GM23338 (cell line): ENCODE results near the gene TMTC2.

Experiments used
- CREB1 ChIP-seq: fragments of 250-450 bp; sonication (Bioruptor Pico); IDR thresholded peaks from 2 replicates; pipeline ENCODE4 v1.5.0; 2020; ENCODE audit warnings: low read depth, mild to moderate bottlenecking, moderate library complexity
- EZH2 ChIP-seq: fragments of 200-600 bp; sonication (generic); IDR thresholded peaks from one replicate; pipeline ENCODE4 v1.8.0; 2017; ENCODE audit warnings: antibody characterized with exemption, mild to moderate bottlenecking, low read depth; ENCODE audit not compliant: unreplicated experiment
- EZH2phosphoT487 ChIP-seq: fragments of 200-600 bp; sonication (generic); IDR thresholded peaks from one replicate; pipeline ENCODE4 v1.8.1; 2018; ENCODE audit warnings: antibody characterized with exemption; ENCODE audit not compliant: unreplicated experiment
- JUNB ChIP-seq: IDR thresholded peaks from one replicate; pipeline ENCODE4 v1.6.1; 2016; ENCODE audit warnings: antibody characterized with exemption; ENCODE audit not compliant: unreplicated experiment
- NANOG ChIP-seq: IDR thresholded peaks from 2 replicates; pipeline ENCODE4 v1.6.1; 2016; ENCODE audit warnings: antibody characterized with exemption, borderline replicate concordance
- POLR2AphosphoS5 ChIP-seq: IDR thresholded peaks from 2 replicates; pipeline ENCODE4 v1.6.1; 2016; ENCODE audit warnings: antibody characterized with exemption, low read depth
- ZNF114 ChIP-seq: fragments of 250-450 bp; sonication (Bioruptor Pico); IDR thresholded peaks from 2 replicates; pipeline ENCODE4 v1.5.0; 2020; ENCODE audit warnings: mild to moderate bottlenecking, moderate library complexity
- TF ChIP-seq, protein P1 (sequence below), 2 experiments: fragments of 200-600 bp in 1 of 2; sonication (generic) in 1 of 2; conservative IDR thresholded peaks; 2 replicates each; pipeline versions ENCODE4 v1.5.1 to v1.6.1; 2016 to 2017; ENCODE audit warnings: antibody characterized with exemption in 2 of 2, low read depth in 2 of 2, mild to moderate bottlenecking in 2 of 2, moderate library complexity in 1 of 2
- TF ChIP-seq, protein P2 (sequence below): IDR thresholded peaks from one replicate; pipeline ENCODE4 v1.6.1; 2018; ENCODE audit warnings: antibody characterized with exemption; ENCODE audit not compliant: unreplicated experiment

DNA sequence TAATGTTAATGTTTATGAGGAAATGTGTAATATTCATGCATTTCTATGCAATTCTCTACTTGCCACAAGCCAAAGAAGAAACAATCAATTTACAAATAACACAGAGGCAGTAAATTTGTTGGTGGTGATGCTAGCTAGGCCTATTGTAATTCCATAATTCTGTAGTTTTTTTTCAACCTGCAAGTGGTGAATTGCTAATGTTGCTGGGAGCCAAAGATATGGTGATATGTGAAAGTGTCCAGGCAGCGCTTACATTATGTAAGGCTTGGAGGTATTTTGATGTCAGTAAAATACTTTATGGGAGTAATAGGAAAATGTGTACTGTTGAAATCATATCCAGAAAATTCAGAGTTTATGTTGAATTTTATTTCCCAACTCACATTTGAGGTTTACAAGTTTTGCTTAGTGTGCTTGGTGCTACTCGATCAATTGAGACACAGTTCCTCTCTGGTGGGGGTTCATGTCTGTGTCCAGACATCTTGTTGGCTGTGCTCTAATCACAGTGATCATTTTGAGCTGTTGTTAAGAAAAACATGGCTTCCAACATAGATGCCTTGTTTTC, 23.2 kb downstream of the TMTC2 start:
- no peak for TF ChIP-seq JUNB
- TF ChIP-seq EZH2: no peak
- TF ChIP-seq, protein P1, sequence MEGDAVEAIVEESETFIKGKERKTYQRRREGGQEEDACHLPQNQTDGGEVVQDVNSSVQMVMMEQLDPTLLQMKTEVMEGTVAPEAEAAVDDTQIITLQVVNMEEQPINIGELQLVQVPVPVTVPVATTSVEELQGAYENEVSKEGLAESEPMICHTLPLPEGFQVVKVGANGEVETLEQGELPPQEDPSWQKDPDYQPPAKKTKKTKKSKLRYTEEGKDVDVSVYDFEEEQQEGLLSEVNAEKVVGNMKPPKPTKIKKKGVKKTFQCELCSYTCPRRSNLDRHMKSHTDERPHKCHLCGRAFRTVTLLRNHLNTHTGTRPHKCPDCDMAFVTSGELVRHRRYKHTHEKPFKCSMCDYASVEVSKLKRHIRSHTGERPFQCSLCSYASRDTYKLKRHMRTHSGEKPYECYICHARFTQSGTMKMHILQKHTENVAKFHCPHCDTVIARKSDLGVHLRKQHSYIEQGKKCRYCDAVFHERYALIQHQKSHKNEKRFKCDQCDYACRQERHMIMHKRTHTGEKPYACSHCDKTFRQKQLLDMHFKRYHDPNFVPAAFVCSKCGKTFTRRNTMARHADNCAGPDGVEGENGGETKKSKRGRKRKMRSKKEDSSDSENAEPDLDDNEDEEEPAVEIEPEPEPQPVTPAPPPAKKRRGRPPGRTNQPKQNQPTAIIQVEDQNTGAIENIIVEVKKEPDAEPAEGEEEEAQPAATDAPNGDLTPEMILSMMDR (conservative IDR thresholded peaks at IDR 0.05; ENCODE audit: low read depth in 2 of 2): no peak
- TF ChIP-seq ZNF114: no peak
- TF ChIP-seq EZH2phosphoT487: no peak
- no peak for TF ChIP-seq POLR2AphosphoS5
- TF ChIP-seq CREB1 (CRISPR knock-in tag): no peak
- TF ChIP-seq, protein P2, sequence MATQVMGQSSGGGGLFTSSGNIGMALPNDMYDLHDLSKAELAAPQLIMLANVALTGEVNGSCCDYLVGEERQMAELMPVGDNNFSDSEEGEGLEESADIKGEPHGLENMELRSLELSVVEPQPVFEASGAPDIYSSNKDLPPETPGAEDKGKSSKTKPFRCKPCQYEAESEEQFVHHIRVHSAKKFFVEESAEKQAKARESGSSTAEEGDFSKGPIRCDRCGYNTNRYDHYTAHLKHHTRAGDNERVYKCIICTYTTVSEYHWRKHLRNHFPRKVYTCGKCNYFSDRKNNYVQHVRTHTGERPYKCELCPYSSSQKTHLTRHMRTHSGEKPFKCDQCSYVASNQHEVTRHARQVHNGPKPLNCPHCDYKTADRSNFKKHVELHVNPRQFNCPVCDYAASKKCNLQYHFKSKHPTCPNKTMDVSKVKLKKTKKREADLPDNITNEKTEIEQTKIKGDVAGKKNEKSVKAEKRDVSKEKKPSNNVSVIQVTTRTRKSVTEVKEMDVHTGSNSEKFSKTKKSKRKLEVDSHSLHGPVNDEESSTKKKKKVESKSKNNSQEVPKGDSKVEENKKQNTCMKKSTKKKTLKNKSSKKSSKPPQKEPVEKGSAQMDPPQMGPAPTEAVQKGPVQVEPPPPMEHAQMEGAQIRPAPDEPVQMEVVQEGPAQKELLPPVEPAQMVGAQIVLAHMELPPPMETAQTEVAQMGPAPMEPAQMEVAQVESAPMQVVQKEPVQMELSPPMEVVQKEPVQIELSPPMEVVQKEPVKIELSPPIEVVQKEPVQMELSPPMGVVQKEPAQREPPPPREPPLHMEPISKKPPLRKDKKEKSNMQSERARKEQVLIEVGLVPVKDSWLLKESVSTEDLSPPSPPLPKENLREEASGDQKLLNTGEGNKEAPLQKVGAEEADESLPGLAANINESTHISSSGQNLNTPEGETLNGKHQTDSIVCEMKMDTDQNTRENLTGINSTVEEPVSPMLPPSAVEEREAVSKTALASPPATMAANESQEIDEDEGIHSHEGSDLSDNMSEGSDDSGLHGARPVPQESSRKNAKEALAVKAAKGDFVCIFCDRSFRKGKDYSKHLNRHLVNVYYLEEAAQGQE: no peak
- TF ChIP-seq NANOG: no peak
